Suprapubic skin (tissue), 4 donors: ENCODE results near the gene ZFR. TPM values are rescaled to one million over a fixed set of nuclear protein-coding genes. Genes with fewer than 3 reads are reported as not detected.
"Not testable (repeated sequence)": the region's sequence is repeated elsewhere in the genome, so short reads cannot be mapped to it uniquely, and the experiment has no call there.

Experiments used
- DNase-seq, 2 donors: peaks; one replicate each; pipeline ENCODE4 v3.0.0-alpha.2; 2019; ENCODE audit warnings: low spot score in 2 of 2
- H3K27ac ChIP-seq: fragments of 200-600 bp; sonication (generic); one replicate; pipeline ENCODE4 v1.5.1; 2019
- H3K27me3 ChIP-seq: fragments of 200-600 bp; sonication (generic); one replicate; pipeline ENCODE4 v1.5.1; 2019
- H3K36me3 ChIP-seq: fragments of 200-600 bp; sonication (generic); one replicate; pipeline ENCODE4 v1.5.1; 2019
- H3K4me1 ChIP-seq: fragments of 200-600 bp; sonication (generic); one replicate; pipeline ENCODE4 v1.5.1; 2019
- H3K4me3 ChIP-seq: fragments of 200-600 bp; sonication (generic); one replicate; pipeline ENCODE4 v1.5.1; 2019; ENCODE audit warnings: mild to moderate bottlenecking
- H3K9me3 ChIP-seq: fragments of 200-600 bp; sonication (generic); one replicate; pipeline ENCODE4 v1.5.1; 2019
- EP300 ChIP-seq: sonication (generic); formaldehyde crosslinking; IDR thresholded peaks from one replicate; pipeline ENCODE4 v1.6.1; 2017; ENCODE audit warnings: antibody characterized with exemption
- POLR2A ChIP-seq, 2 donors: fragments of 450-650 bp; IDR thresholded peaks; one replicate each; pipeline ENCODE4 v1.6.1; 2017; ENCODE audit warnings: antibody characterized with exemption in 2 of 2, mild to moderate bottlenecking in 2 of 2, moderate library complexity in 2 of 2
- POLR2AphosphoS5 ChIP-seq, 3 donors: sonication (generic); formaldehyde crosslinking; IDR thresholded peaks; one replicate each; pipeline ENCODE4 v1.6.1; 2017; ENCODE audit warnings: antibody characterized with exemption in 3 of 3
- WGBS: methylation state at CpG from one replicate; pipeline ENCODE4 v1.1.5; 2018; 5-methylcytosine and 5-hydroxymethylcytosine counted together
- total RNA-seq, 4 donors: library from RNA; depleted of rRNA; stranded (reverse); fragments of >200 nt; gene quantifications; one replicate each; pipeline ENCODE4 v1.1.0, GENCODE V29; 2016
- TF ChIP-seq, protein P1 (sequence below), 2 donors: fragments of 200-600 bp in 1 of 2; fragments of 450-650 bp in 1 of 2; sonication (generic) in 1 of 2; IDR thresholded peaks; one replicate each; pipeline ENCODE4 v1.5.1; 2016 to 2019; ENCODE audit warnings: antibody characterized with exemption in 2 of 2, mild to moderate bottlenecking in 1 of 2, moderate library complexity in 1 of 2

ZFR gene
- total RNA-seq, 4 donors from 2014 or later = 49.0 to 66.8 (median 54.1) TPM

DNA sequence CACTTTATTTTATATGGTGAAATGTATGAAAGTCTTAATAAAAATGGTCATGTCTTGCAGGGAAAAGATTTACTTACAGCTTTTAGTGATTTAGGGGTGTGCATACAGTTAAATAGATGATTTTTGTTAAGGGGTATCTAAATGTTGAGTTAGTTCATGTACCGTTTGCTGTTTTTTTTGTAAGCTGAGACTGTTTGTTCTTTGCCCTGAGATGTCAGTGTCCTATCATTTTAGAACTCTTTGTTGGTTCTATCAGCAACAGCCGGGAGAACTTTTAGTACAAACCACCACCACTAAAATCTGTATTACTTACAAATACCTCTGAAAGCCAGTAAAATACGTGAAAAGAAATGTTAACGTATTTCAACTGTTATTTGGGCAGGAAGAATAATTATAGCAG lies 75.5 kb downstream of the ZFR start:
- Histone ChIP-seq H3K27me3 (no peaks in the 10 kb centered on the region), H3K27ac (no peak overlapping the region), H3K4me1 (no peaks in the 10 kb centered on the region), H3K9me3 (no peaks in the 10 kb centered on the region), H3K36me3 (peaks cover 29% of the 10 kb centered on the region), H3K4me3 (no peak overlapping the region)
- TF ChIP-seq POLR2A (IDR thresholded peaks at IDR 0.05) = no peak
- no peak for TF ChIP-seq EP300
- no peak for TF ChIP-seq POLR2AphosphoS5 (IDR thresholded peaks at IDR 0.05)
- TF ChIP-seq, protein P1, sequence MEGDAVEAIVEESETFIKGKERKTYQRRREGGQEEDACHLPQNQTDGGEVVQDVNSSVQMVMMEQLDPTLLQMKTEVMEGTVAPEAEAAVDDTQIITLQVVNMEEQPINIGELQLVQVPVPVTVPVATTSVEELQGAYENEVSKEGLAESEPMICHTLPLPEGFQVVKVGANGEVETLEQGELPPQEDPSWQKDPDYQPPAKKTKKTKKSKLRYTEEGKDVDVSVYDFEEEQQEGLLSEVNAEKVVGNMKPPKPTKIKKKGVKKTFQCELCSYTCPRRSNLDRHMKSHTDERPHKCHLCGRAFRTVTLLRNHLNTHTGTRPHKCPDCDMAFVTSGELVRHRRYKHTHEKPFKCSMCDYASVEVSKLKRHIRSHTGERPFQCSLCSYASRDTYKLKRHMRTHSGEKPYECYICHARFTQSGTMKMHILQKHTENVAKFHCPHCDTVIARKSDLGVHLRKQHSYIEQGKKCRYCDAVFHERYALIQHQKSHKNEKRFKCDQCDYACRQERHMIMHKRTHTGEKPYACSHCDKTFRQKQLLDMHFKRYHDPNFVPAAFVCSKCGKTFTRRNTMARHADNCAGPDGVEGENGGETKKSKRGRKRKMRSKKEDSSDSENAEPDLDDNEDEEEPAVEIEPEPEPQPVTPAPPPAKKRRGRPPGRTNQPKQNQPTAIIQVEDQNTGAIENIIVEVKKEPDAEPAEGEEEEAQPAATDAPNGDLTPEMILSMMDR (IDR thresholded peaks at IDR 0.05) = no peak
- WGBS = 92% methylated on average over 4 of the region's 4 CpGs
- DNase-seq = no peak

DNA sequence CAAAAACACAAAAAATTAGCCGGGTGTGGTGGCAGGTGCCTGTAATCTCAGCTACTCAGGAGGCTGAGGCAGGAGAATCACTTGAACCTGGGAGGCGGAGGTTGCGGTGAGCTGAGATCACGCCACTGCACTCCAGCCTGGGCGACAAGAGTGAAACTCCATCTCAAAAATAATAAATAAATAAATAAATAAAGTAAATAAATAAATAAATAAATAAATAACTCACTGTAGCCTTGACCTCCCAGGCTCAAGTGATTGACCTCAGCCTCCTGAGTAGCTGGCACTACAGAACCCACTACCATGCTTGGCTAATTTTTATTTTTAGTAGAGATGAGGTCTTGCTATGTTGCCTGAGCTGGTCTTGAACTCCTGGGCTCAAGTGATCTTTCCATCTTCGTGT lies 77.3 kb downstream of the ZFR start:
- not testable (repeated sequence) for H3K4me3 ChIP-seq, H3K27me3 ChIP-seq, H3K27ac ChIP-seq, DNase-seq, H3K4me1 ChIP-seq, H3K9me3 ChIP-seq
- peaks cover 33% of the 10 kb centered on the region for H3K36me3 ChIP-seq
- 77% methylated on average over 6 of the region's 6 CpGs for WGBS

DNA sequence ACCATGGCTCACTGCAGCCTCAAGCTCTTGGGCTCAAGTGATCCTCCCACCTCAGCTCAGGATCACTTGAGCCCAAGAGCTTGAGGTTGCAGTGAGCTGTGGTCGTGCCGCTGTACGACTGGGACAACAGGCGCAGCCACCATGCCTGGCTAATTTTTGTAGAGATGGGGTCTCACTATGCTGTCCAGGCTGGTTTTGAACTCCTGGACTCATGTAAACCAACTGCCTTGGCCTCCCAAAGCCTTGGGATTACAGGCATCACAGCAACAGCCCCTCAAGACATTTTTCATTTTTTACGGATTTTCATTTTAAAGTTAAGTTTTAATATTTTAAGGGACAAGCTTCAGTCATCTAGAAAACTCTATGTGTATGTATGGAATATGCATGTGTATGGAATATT lies 78.9 kb downstream of the ZFR start:
- no peaks in the 10 kb centered on the region for H3K4me1 ChIP-seq
- no peaks in the 10 kb centered on the region for H3K9me3 ChIP-seq
- no peaks in the 10 kb centered on the region for H3K27me3 ChIP-seq
- no peak for TF ChIP-seq POLR2A (IDR thresholded peaks at IDR 0.05)
- TF ChIP-seq, protein P1 (IDR thresholded peaks at IDR 0.05) = no peak
- no peak for TF ChIP-seq EP300
- no peak for TF ChIP-seq POLR2AphosphoS5 (IDR thresholded peaks at IDR 0.05)
- no peak overlapping the region for H3K4me3 ChIP-seq
- WGBS = 96% methylated on average over 5 of the region's 5 CpGs
- DNase-seq = no peak
- H3K36me3 ChIP-seq = peaks cover 38% of the 10 kb centered on the region
- H3K27ac ChIP-seq = no peak overlapping the region

DNA sequence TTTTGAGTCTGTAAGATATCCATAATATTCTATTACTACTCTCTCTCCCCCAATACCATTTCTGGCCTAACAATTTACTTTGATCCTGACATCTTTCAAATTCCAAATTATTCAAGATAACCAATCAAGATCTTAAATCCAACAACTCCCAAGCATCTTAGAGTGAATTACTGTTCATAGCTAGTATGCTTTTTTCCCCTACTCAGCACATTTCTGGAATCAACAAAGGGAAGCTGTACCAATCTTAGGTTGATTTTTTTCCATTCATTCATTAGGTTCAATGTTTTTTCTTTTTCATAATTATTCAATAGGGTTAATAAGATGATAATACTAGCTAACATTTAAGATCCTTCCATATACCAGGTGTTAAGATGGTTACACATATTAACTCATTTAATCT lies 81.5 kb downstream of the ZFR start:
- Histone ChIP-seq H3K27ac (no peak overlapping the region), H3K36me3 (peaks cover 40% of the 10 kb centered on the region), H3K4me3 (no peak overlapping the region), H3K27me3 (no peaks in the 10 kb centered on the region), H3K4me1 (no peaks in the 10 kb centered on the region), H3K9me3 (no peaks in the 10 kb centered on the region)
- DNase-seq = no peak
- TF ChIP-seq POLR2A (IDR thresholded peaks at IDR 0.05) = no peak
- TF ChIP-seq POLR2AphosphoS5 (IDR thresholded peaks at IDR 0.05) = no peak
- no peak for TF ChIP-seq EP300
- TF ChIP-seq, protein P1 (IDR thresholded peaks at IDR 0.05) = no peak

DNA sequence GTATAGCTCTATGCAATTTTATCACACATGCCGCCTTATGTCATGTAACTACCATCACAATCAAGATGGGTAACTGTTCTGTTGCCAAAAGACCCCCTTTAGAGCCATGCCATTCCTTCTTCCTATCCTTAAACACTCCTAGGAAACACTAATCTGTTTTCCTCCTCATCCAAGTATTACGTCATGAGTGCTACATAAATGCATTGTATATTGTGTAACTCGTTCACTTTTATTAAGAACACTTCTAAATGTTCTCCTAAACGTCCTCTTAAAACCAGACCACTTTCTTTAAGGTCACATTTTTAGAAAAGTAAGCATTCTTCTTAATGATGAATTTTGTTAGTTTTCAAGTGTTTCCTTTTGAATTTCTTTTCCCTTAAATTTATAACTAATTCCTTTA lies 82.0 kb downstream of the ZFR start:
- Histone ChIP-seq H3K27me3 (no peaks in the 10 kb centered on the region), H3K4me1 (no peaks in the 10 kb centered on the region), H3K9me3 (no peaks in the 10 kb centered on the region), H3K27ac (no peak overlapping the region), H3K36me3 (peaks cover 42% of the 10 kb centered on the region), H3K4me3 (no peak overlapping the region)
- TF ChIP-seq POLR2AphosphoS5 (IDR thresholded peaks at IDR 0.05) = no peak
- TF ChIP-seq, protein P1 (IDR thresholded peaks at IDR 0.05) = no peak
- TF ChIP-seq POLR2A (IDR thresholded peaks at IDR 0.05) = no peak
- TF ChIP-seq EP300 = no peak
- 85% methylated on average over 4 of the region's 4 CpGs for WGBS
- DNase-seq = no peak

GRCh38 chr5:32360906-32361305 lies 83.6 kb downstream of the ZFR start:
- Histone ChIP-seq H3K4me1 (no peaks in the 10 kb centered on the region), H3K4me3 (no peak overlapping the region), H3K27me3 (no peaks in the 10 kb centered on the region), H3K27ac (no peak overlapping the region), H3K36me3 (peaks cover 48% of the 10 kb centered on the region), H3K9me3 (no peaks in the 10 kb centered on the region)
- no peak for DNase-seq
- WGBS = 87% methylated on average over 4 of the region's 4 CpGs
- TF ChIP-seq, protein P1 (IDR thresholded peaks at IDR 0.05) = no peak
- TF ChIP-seq POLR2AphosphoS5 (IDR thresholded peaks at IDR 0.05) (no peak), EP300 (no peak), POLR2A (IDR thresholded peaks at IDR 0.05) (no peak)
